ENCODE results near the gene UBE3D.
"Not testable (repeated sequence)": the region's sequence is repeated elsewhere in the genome, so short reads cannot be mapped to it uniquely, and the experiment has no call there.

The UBE3D gene

DNA sequence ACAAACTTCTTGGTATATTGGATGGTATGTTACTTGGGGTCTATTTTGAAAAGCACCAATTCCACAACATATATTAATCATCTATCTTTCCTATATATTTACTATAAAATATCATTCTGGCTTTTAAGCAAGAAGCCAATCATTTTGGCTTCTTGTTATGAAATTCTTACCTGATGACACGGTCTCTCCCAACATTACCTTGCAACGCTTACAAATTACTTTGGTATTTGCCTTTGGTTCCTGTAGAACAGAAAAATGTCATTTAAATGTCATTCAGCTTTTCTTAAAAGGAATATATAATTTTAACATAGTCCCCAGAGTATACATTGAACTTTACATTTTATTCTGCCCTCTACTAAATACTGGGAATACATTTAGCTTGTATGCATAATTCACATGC is 27.4 kb downstream of the UBE3D start:
- Histone ChIP-seq H3K4me2 (ENCODE audit: low read length) (no peak overlapping the region), H3K27ac (ENCODE audit: low read depth, low read length, poor library complexity, severe bottlenecking) (no peak overlapping the region), H4K20me1 (ENCODE audit: insufficient read depth, low read length) (no peaks in the 10 kb centered on the region), H3F3A (ENCODE audit: insufficient read depth, low read length) (no peaks in the 10 kb centered on the region), H3K36me3 (ENCODE audit: insufficient read depth, low read length) (peaks cover 30% of the 10 kb centered on the region), H3K9me2 (ENCODE audit: low read depth, low read length) (no peaks in the 10 kb centered on the region), H3K9me3 (ENCODE audit: low read length) (peaks cover 3% of the 10 kb centered on the region; the same call in 1 of the 2 replicates), H3K4me3 (ENCODE audit: low read depth, low read length, poor library complexity, severe bottlenecking) (no peak overlapping the region), H3K4me1 (ENCODE audit: insufficient read depth, low read length, severe bottlenecking) (no peaks in the 10 kb centered on the region), H3K27me3 (ENCODE audit: insufficient read depth, low read length) (no peaks in the 10 kb centered on the region), H3K79me2 (ENCODE audit: insufficient read depth, low read length) (no peaks in the 10 kb centered on the region), H2AFZ (ENCODE audit: low read length) (no peak overlapping the region), H3K9ac (ENCODE audit: low read length) (no peak overlapping the region)
- TF ChIP-seq EZH2 (IDR thresholded peaks at IDR 0.05; ENCODE audit: borderline replicate concordance, low read length) = no peak

- peaks cover 9% of the 10 kb centered on the region for H3K9me3 ChIP-seq (ENCODE audit: low read length)
- TF ChIP-seq CTCF (IDR thresholded peaks at IDR 0.05; ENCODE audit: low read length) (no peak), EZH2 (IDR thresholded peaks at IDR 0.05; ENCODE audit: borderline replicate concordance, low read length) (no peak)
- no peak overlapping the region for H2AFZ ChIP-seq (ENCODE audit: low read length)
Observed at GRCh38 chr6:83031689-83032088, 34.0 kb downstream of the UBE3D start.

GRCh38 chr6:83019741-83020140 is 45.9 kb downstream of the UBE3D start:
- Histone ChIP-seq H3K4me2 (ENCODE audit: low read length) (no peak overlapping the region), H3K79me2 (ENCODE audit: insufficient read depth, low read length) (no peaks in the 10 kb centered on the region), H3K36me3 (ENCODE audit: insufficient read depth, low read length) (peaks cover 56% of the 10 kb centered on the region), H3K9ac (ENCODE audit: low read length) (no peak overlapping the region), H3K9me2 (ENCODE audit: low read depth, low read length) (no peaks in the 10 kb centered on the region), H3K4me3 (ENCODE audit: low read depth, low read length, poor library complexity, severe bottlenecking) (no peak overlapping the region), H3F3A (ENCODE audit: insufficient read depth, low read length) (no peaks in the 10 kb centered on the region), H3K4me1 (ENCODE audit: insufficient read depth, low read length, severe bottlenecking) (no peaks in the 10 kb centered on the region), H3K27me3 (ENCODE audit: insufficient read depth, low read length) (no peaks in the 10 kb centered on the region), H4K20me1 (ENCODE audit: insufficient read depth, low read length) (no peaks in the 10 kb centered on the region), H2AFZ (ENCODE audit: low read length) (no peak overlapping the region), H3K9me3 (ENCODE audit: low read length) (no peaks in the 10 kb centered on the region), H3K27ac (ENCODE audit: low read depth, low read length, poor library complexity, severe bottlenecking) (no peak overlapping the region)
- no peak for TF ChIP-seq EZH2 (IDR thresholded peaks at IDR 0.05; ENCODE audit: borderline replicate concordance, low read length)
- TF ChIP-seq CTCF (IDR thresholded peaks at IDR 0.05; ENCODE audit: low read length) = no peak

More at GRCh38 chr6:83031689-83032088, 34.0 kb downstream of the UBE3D start:
- H3F3A ChIP-seq (ENCODE audit: insufficient read depth, low read length) = no peaks in the 10 kb centered on the region
- H3K79me2 ChIP-seq (ENCODE audit: insufficient read depth, low read length) = no peaks in the 10 kb centered on the region
- H3K27me3 ChIP-seq (ENCODE audit: insufficient read depth, low read length) = no peaks in the 10 kb centered on the region
- no peaks in the 10 kb centered on the region for H3K4me1 ChIP-seq (ENCODE audit: insufficient read depth, low read length, severe bottlenecking)
- no peaks in the 10 kb centered on the region for H3K9me2 ChIP-seq (ENCODE audit: low read depth, low read length)
- peaks cover 47% of the 10 kb centered on the region for H3K36me3 ChIP-seq (ENCODE audit: insufficient read depth, low read length)
- no peak overlapping the region for H3K4me2 ChIP-seq (ENCODE audit: low read length)
- H3K9ac ChIP-seq (ENCODE audit: low read length) = no peak overlapping the region
- H3K4me3 ChIP-seq (ENCODE audit: low read depth, low read length, poor library complexity, severe bottlenecking) = no peak overlapping the region
- no peak overlapping the region for H3K27ac ChIP-seq (ENCODE audit: low read depth, low read length, poor library complexity, severe bottlenecking)
- H4K20me1 ChIP-seq (ENCODE audit: insufficient read depth, low read length) = no peaks in the 10 kb centered on the region

DNA sequence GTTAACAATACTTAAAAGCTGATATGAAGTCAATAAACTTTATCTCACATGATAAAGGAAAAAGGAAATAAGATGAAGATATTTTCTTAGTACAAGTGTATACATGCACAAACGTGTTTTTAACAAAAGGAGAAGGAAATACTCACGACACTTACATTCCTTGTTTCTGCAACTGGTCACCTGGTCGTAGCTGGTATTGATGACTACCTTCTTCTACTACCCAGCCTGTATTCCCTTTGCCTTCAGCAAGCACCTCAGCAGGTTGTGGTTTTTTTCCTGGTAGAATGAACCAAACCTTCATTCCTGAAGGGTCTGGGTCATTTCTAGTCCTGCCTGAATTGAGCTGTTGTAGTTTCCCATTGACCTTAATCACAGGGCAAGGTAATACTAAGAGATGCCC is 54.5 kb downstream of the UBE3D start:
- H2AFZ ChIP-seq (ENCODE audit: low read length); H3K9me3 ChIP-seq (ENCODE audit: low read length); H3K9me2 ChIP-seq (ENCODE audit: low read depth, low read length); H3K4me3 ChIP-seq (ENCODE audit: low read depth, low read length, poor library complexity, severe bottlenecking); H3K27me3 ChIP-seq (ENCODE audit: insufficient read depth, low read length); H3K4me1 ChIP-seq (ENCODE audit: insufficient read depth, low read length, severe bottlenecking); H3K4me2 ChIP-seq (ENCODE audit: low read length); H3K9ac ChIP-seq (ENCODE audit: low read length); H3F3A ChIP-seq (ENCODE audit: insufficient read depth, low read length); H3K79me2 ChIP-seq (ENCODE audit: insufficient read depth, low read length); H4K20me1 ChIP-seq (ENCODE audit: insufficient read depth, low read length); H3K27ac ChIP-seq (ENCODE audit: low read depth, low read length, poor library complexity, severe bottlenecking): not testable (repeated sequence)
- peaks cover 38% of the 10 kb centered on the region for H3K36me3 ChIP-seq (ENCODE audit: insufficient read depth, low read length)
